IMR-90 (cell line): Measurements from ENCODE around the gene SRP54. TPM values are rescaled to one million over a fixed set of nuclear protein-coding genes. Genes with fewer than 3 reads are reported as not detected.

Source experiments
- ATAC-seq: fragments of 200-7000 bp; cut with Tn5 transposase; 2 replicates; pipeline ENCODE4 v1.9.1; 2020; ENCODE audit warnings: low read depth, mild to moderate bottlenecking, moderate library complexity
- BruUV-seq: library from RNA; stranded (reverse); fragments of 400-500 nt; replicated peaks from 2 replicates; lab custom pipeline; 2021; lab: Mats Ljungman, UMichigan
- CTCF ChIA-PET: fragments of 300-600 bp; formaldehyde crosslinking; extraction: SDS; loops from one replicate; lab custom pipeline; 2021; ENCODE audit warnings: antibody characterized with exemption; lab: Yijun Ruan, JAX
- POLR2A ChIA-PET: fragments of 300-600 bp; sonication (Branson Sonifier 250); formaldehyde crosslinking; loops from one replicate; lab custom pipeline; 2022; ENCODE audit warnings: antibody characterized with exemption; ENCODE audit not compliant: unreplicated experiment; lab: Charles Lee
- DNase-seq: peaks from one replicate; pipeline ENCODE4 v3.0.0; 2013
- H2AFZ ChIP-seq: replicated peaks from 2 replicates; pipeline ENCODE3; 2013; ENCODE audit warnings: low read length, mild to moderate bottlenecking; ENCODE audit not compliant: poor library complexity
- H2AK5ac ChIP-seq: 2 replicates; pipeline ENCODE4 v1.6.1; 2013; ENCODE audit warnings: low read depth, low read length, inconsistent platforms
- H2AK9ac ChIP-seq: replicated peaks from 2 replicates; pipeline ENCODE3; 2013; ENCODE audit warnings: mild to moderate bottlenecking, low read depth, low read length, moderate library complexity; ENCODE audit not compliant: poor library complexity
- H2BK120ac ChIP-seq: 2 replicates; pipeline ENCODE4 v1.6.1; 2013; ENCODE audit warnings: low read depth, low read length, inconsistent platforms
- H2BK15ac ChIP-seq: 3 replicates; pipeline ENCODE4 v1.6.1; 2013; ENCODE audit warnings: low read depth, low read length, inconsistent platforms
- H2BK20ac ChIP-seq: 2 replicates; pipeline ENCODE4 v1.6.1; 2013; ENCODE audit warnings: low read depth, mild to moderate bottlenecking, inconsistent platforms, low read length, moderate library complexity
- H2BK5ac ChIP-seq: 2 replicates; pipeline ENCODE4 v1.6.1; 2013; ENCODE audit warnings: mild to moderate bottlenecking, low read depth, low read length, inconsistent platforms; ENCODE audit not compliant: poor library complexity, severe bottlenecking
- H3K14ac ChIP-seq: replicated peaks from 2 replicates; pipeline ENCODE4 v1.6.1; 2013; ENCODE audit warnings: low read depth, low read length, inconsistent platforms
- H3K18ac ChIP-seq: 2 replicates; pipeline ENCODE4 v1.6.1; 2013; ENCODE audit warnings: low read depth, low read length, control low read depth
- H3K23ac ChIP-seq: 2 replicates; pipeline ENCODE4 v1.6.1; 2013; ENCODE audit warnings: low read depth, low read length, inconsistent platforms
- H3K27ac ChIP-seq: 2 replicates; pipeline ENCODE4 v1.5.1; 2013; ENCODE audit warnings: mild to moderate bottlenecking, control low read depth, low read length; ENCODE audit not compliant: insufficient read depth
- H3K27me3 ChIP-seq: 2 replicates; pipeline ENCODE4 v1.6.1; 2013; ENCODE audit warnings: low read length; ENCODE audit not compliant: control insufficient read depth, insufficient read depth
- H3K36me3 ChIP-seq: 2 replicates; pipeline ENCODE4 v1.6.1; 2013; ENCODE audit warnings: low read length, mixed read lengths; ENCODE audit not compliant: control insufficient read depth, insufficient read depth
- H3K4ac ChIP-seq: 2 replicates; pipeline ENCODE4 v1.6.1; 2013; ENCODE audit warnings: low read depth, low read length, inconsistent platforms
- H3K4me1 ChIP-seq: 2 replicates; pipeline ENCODE4 v1.6.1; 2013; ENCODE audit warnings: low read length, mixed read lengths; ENCODE audit not compliant: control insufficient read depth, insufficient read depth
- H3K4me2 ChIP-seq: 2 replicates; pipeline ENCODE4 v1.6.1; 2013; ENCODE audit warnings: low read depth, mild to moderate bottlenecking, control low read depth, low read length, moderate library complexity
- H3K4me3 ChIP-seq: 2 replicates; pipeline ENCODE4 v1.5.1; 2013; ENCODE audit warnings: low read depth, mild to moderate bottlenecking, control low read depth, low read length, moderate library complexity; ENCODE audit not compliant: insufficient read depth
- H3K56ac ChIP-seq: 2 replicates; pipeline ENCODE4 v1.6.1; 2013; ENCODE audit warnings: low read length, inconsistent platforms; ENCODE audit not compliant: insufficient read depth; ENCODE audit errors: extremely low read depth
- H3K79me1 ChIP-seq, 2 experiments: 2 replicates each; pipeline ENCODE4 v1.6.1; 2013; ENCODE audit warnings: low read length in 2 of 2, inconsistent platforms in 1 of 2, low read depth in 1 of 2
- H3K9ac ChIP-seq: 2 replicates; pipeline ENCODE4 v1.6.1; 2013; ENCODE audit warnings: low read depth, low read length, control low read depth
- H3K9me1 ChIP-seq: 2 replicates; pipeline ENCODE4 v1.6.1; 2013; ENCODE audit warnings: low read length, inconsistent platforms; ENCODE audit not compliant: insufficient read depth
- H3K9me3 ChIP-seq: 2 replicates; pipeline ENCODE4 v1.6.1; 2013; ENCODE audit warnings: low read length; ENCODE audit not compliant: control insufficient read depth, insufficient read depth
- H4K20me1 ChIP-seq: 2 replicates; pipeline ENCODE4 v1.6.1; 2013; ENCODE audit warnings: low read length, inconsistent platforms; ENCODE audit not compliant: insufficient read depth
- H4K5ac ChIP-seq: 2 replicates; pipeline ENCODE4 v1.6.1; 2013; ENCODE audit warnings: mild to moderate bottlenecking, low read depth, low read length, control low read depth
- H4K8ac ChIP-seq, 2 experiments: 2 replicates each; pipeline ENCODE4 v1.6.1; 2013; ENCODE audit warnings: low read depth in 2 of 2, low read length in 2 of 2, control low read depth in 1 of 2, inconsistent platforms in 1 of 2
- H4K91ac ChIP-seq: 2 replicates; pipeline ENCODE4 v1.6.1; 2013; ENCODE audit warnings: low read depth, low read length, inconsistent platforms; ENCODE audit not compliant: insufficient read depth
- BHLHE40 ChIP-seq: fragments of 150-350 bp; IDR thresholded peaks from 2 replicates; pipeline ENCODE4 v1.6.1; 2016; ENCODE audit warnings: mild to moderate bottlenecking, low read depth, low read length
- FOS ChIP-seq: fragments of 150-350 bp; IDR thresholded peaks from 2 replicates; pipeline ENCODE4 v1.6.1; 2016; ENCODE audit warnings: low read depth, low read length
- MAFK ChIP-seq: IDR thresholded peaks from 2 replicates; pipeline ENCODE4 v1.6.1; 2012; ENCODE audit warnings: low read depth, low read length, improper control_type of control experiment
- MXI1 ChIP-seq: IDR thresholded peaks from 2 replicates; pipeline ENCODE4 v1.6.1; 2012; ENCODE audit warnings: low read depth, mild to moderate bottlenecking, low read length, moderate library complexity, borderline replicate concordance
- NFE2L2 ChIP-seq: fragments of 150-350 bp; IDR thresholded peaks from 2 replicates; pipeline ENCODE4 v1.6.1; 2016; ENCODE audit warnings: low read depth, mild to moderate bottlenecking, low read length
- POLR2A ChIP-seq: IDR thresholded peaks from 2 replicates; pipeline ENCODE4 v1.6.1; 2012; ENCODE audit warnings: mild to moderate bottlenecking, low read depth, low read length
- RAD21 ChIP-seq: IDR thresholded peaks from 2 replicates; pipeline ENCODE4 v1.6.1; 2012; ENCODE audit warnings: low read length, improper control_type of control experiment
- RCOR1 ChIP-seq: IDR thresholded peaks from 2 replicates; pipeline ENCODE4 v1.6.1; 2012; ENCODE audit warnings: mild to moderate bottlenecking, low read length, improper control_type of control experiment; ENCODE audit not compliant: insufficient replicate concordance
- RFX5 ChIP-seq: IDR thresholded peaks from 2 replicates; pipeline ENCODE4 v1.8.0; 2012; ENCODE audit warnings: low read depth, mild to moderate bottlenecking, low read length, moderate library complexity
- SMC3 ChIP-seq: fragments of 150-350 bp; IDR thresholded peaks from 2 replicates; pipeline ENCODE4 v1.6.1; 2016; ENCODE audit warnings: low read depth, mild to moderate bottlenecking, antibody characterized with exemption, low read length, moderate library complexity
- WGBS, 2 experiments: methylation state at CpG; one replicate each; pipeline versions ENCODE4 v1.1.5 to v1.1.7; 2013; ENCODE audit warnings: missing lambda C conversion rate in 2 of 2; ENCODE audit not compliant: insufficient read length in 1 of 2; ENCODE audit errors: extremely low coverage in 2 of 2; 5-methylcytosine and 5-hydroxymethylcytosine counted together
- dilution Hi-C: fragments of 300-500 bp; cut with HindIII; formaldehyde crosslinking; loops from one replicate; pipeline ENCODE4 v1.14.3; 2018; ENCODE audit warnings: low sequenced_read_pairs; ENCODE audit not compliant: unreplicated experiment
- in situ Hi-C: fragments of 300-500 bp; cut with MboI; formaldehyde crosslinking; loops from 3 replicates; pipeline ENCODE4 v1.14.3; 2019; ENCODE audit warnings: low sequenced_read_pairs, inconsistent platforms, mixed read lengths
- intact Hi-C: fragments of 100-400 bp; cut with micrococcal nuclease; formaldehyde crosslinking; loops from 2 replicates; pipeline ENCODE4 v1.10.0; 2022
- polyA plus RNA-seq, 3 experiments: library from polyadenylated mRNA; depleted of rRNA; stranded (reverse); fragments of >200 nt; gene quantifications; 2 replicates each; pipeline ENCODE4 v1.2.3, GENCODE V29; 2012; ENCODE audit warnings: low replicate concordance in 1 of 3
- total RNA-seq: library from RNA; depleted of rRNA; stranded (reverse); fragments of >200 nt; gene quantifications from 2 replicates; pipeline ENCODE4 v1.2.3, GENCODE V29; 2012
- TF ChIP-seq, protein P1 (sequence below): conservative IDR thresholded peaks from 2 replicates; pipeline ENCODE4 v1.5.1; 2012; ENCODE audit warnings: mild to moderate bottlenecking, low read depth, low read length, improper control_type of control experiment

Gene SRP54
- total and polyA plus RNA-seq, 2 of the 4 experiments (the other 2 are of a cell fraction) = 56.2 to 63.3 TPM

DNA sequence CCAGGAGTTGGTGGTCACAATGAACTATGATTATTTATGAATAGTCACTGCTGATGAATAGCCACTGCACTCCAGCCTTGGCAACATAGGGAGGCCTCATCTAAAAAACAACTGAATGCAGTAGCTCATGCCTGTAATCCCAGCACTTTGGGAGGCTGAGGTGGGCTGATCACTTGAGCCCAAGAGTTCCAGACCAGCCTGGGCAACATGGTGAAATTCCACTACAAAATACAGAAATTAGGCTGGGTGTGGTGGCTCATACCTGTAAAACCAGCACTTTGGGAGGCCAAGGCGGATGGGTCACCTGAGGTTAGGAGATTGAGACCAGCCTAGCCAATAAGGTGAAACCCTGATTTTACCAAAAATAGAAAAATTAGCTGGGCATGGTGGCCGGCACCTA, 49.8 kb downstream of the SRP54 start:
- H3K9me1 ChIP-seq = no peaks in the 10 kb centered on the region
- H3K4me1 ChIP-seq = no peaks in the 10 kb centered on the region
- no peak overlapping the region for H3K9ac ChIP-seq
- ChIA-PET CTCF (no interaction called here), POLR2A (no interaction called here)
- dilution Hi-C loops (no loop called here), intact Hi-C loops (no loop called here), in situ Hi-C loops (no loop called here)
- no peak overlapping the region for H3K27ac ChIP-seq
- H3K36me3 ChIP-seq = peaks cover 34% of the 10 kb centered on the region
- H2AFZ ChIP-seq = no peak overlapping the region
- H3K4me3 ChIP-seq = no peak overlapping the region
- H3K27me3 ChIP-seq = no peaks in the 10 kb centered on the region
- no CpG with 5 or more reads among the region's 2 CpGs for WGBS, 2 experiments
- H3K14ac ChIP-seq = no peak overlapping the region
- H3K56ac ChIP-seq = no peak overlapping the region
- H2AK5ac ChIP-seq = no peak overlapping the region
- ATAC-seq = no peak
- H3K9me3 ChIP-seq = peaks cover 7% of the 10 kb centered on the region; the same call in 1 of the 2 replicates
- no peak overlapping the region for H4K5ac ChIP-seq
- no peak overlapping the region for H2BK5ac ChIP-seq
- no peaks in the 10 kb centered on the region for H4K20me1 ChIP-seq
- no peak overlapping the region for H4K91ac ChIP-seq
- H4K8ac ChIP-seq = no peak overlapping the region
- no peak overlapping the region for H2BK20ac ChIP-seq
- no peak overlapping the region for H2BK15ac ChIP-seq
- no peak overlapping the region for H2AK9ac ChIP-seq
- no peaks in the 10 kb centered on the region; a peak in 1 of 4 replicates for H3K79me1 ChIP-seq
- DNase-seq = no peak
- H3K23ac ChIP-seq = no peak overlapping the region
- H2BK120ac ChIP-seq = no peak overlapping the region
- TF ChIP-seq FOS = no peak
- TF ChIP-seq POLR2A = no peak
- TF ChIP-seq BHLHE40 = no peak
- TF ChIP-seq MAFK = no peak
- no peak for TF ChIP-seq RFX5
- no peak for TF ChIP-seq RCOR1
- TF ChIP-seq RAD21 = no peak
- TF ChIP-seq NFE2L2 = no peak
- TF ChIP-seq, protein P1, sequence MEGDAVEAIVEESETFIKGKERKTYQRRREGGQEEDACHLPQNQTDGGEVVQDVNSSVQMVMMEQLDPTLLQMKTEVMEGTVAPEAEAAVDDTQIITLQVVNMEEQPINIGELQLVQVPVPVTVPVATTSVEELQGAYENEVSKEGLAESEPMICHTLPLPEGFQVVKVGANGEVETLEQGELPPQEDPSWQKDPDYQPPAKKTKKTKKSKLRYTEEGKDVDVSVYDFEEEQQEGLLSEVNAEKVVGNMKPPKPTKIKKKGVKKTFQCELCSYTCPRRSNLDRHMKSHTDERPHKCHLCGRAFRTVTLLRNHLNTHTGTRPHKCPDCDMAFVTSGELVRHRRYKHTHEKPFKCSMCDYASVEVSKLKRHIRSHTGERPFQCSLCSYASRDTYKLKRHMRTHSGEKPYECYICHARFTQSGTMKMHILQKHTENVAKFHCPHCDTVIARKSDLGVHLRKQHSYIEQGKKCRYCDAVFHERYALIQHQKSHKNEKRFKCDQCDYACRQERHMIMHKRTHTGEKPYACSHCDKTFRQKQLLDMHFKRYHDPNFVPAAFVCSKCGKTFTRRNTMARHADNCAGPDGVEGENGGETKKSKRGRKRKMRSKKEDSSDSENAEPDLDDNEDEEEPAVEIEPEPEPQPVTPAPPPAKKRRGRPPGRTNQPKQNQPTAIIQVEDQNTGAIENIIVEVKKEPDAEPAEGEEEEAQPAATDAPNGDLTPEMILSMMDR = no peak
- TF ChIP-seq SMC3 = no peak
- TF ChIP-seq MXI1 = no peak
- no peak overlapping the region for H3K18ac ChIP-seq
- H3K4me2 ChIP-seq = no peak overlapping the region
- no TSS peak for BruUV-seq
- H3K4ac ChIP-seq = no peak overlapping the region
